ENCODE data around the gene SORCS2.

Gene SORCS2

DNA sequence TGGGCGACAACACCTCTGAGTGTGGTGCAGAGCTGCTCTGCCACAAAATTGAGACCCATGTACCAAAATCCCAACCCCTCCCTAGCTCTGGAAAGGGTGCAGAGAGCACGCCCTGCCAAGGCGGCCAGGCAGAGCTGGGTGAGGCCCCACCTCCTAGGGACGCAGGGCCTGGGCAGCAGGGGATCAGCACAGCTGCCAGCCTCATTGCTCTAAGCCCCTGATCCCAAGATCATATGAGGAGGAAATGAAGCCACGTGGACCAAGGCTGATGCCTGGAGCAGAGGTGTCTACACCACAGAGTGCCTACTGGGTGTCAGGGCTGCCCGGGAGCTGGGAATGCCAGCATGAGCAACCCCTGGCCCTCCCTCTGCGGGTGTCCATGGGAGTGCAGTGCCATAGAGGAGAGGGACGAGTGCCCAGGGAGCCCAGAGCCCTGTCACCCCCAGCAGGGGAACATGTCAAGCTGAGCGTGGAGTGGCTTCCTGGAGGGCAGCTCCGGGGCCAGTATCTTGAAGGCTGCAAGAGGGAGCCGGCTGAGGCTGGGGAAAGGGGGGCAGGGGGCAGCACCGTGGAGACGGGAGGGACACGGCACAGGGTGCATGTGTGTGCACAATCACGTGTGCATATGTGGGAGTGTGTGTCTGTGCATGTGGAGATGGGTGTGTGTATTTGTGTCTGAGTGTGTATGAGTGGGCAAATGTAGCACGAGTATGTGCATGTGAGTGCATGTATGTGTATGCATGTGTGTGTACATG lies 306.3 kb downstream of the SORCS2 start:
- H3K4me1 ChIP-seq = no peaks in the 10 kb centered on the region
- no peaks in the 10 kb centered on the region for H3K9me3 ChIP-seq
- no peak overlapping the region for H3K4me3 ChIP-seq (ENCODE audit: low read depth, low read length)
- DNase-seq = no peak
- H3K36me3 ChIP-seq = no peaks in the 10 kb centered on the region
- TF ChIP-seq, protein P1, sequence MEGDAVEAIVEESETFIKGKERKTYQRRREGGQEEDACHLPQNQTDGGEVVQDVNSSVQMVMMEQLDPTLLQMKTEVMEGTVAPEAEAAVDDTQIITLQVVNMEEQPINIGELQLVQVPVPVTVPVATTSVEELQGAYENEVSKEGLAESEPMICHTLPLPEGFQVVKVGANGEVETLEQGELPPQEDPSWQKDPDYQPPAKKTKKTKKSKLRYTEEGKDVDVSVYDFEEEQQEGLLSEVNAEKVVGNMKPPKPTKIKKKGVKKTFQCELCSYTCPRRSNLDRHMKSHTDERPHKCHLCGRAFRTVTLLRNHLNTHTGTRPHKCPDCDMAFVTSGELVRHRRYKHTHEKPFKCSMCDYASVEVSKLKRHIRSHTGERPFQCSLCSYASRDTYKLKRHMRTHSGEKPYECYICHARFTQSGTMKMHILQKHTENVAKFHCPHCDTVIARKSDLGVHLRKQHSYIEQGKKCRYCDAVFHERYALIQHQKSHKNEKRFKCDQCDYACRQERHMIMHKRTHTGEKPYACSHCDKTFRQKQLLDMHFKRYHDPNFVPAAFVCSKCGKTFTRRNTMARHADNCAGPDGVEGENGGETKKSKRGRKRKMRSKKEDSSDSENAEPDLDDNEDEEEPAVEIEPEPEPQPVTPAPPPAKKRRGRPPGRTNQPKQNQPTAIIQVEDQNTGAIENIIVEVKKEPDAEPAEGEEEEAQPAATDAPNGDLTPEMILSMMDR (IDR thresholded peaks at IDR 0.05; ENCODE audit: low read depth, low read length) = no peak
- no peaks in the 10 kb centered on the region for H3K27me3 ChIP-seq

DNA sequence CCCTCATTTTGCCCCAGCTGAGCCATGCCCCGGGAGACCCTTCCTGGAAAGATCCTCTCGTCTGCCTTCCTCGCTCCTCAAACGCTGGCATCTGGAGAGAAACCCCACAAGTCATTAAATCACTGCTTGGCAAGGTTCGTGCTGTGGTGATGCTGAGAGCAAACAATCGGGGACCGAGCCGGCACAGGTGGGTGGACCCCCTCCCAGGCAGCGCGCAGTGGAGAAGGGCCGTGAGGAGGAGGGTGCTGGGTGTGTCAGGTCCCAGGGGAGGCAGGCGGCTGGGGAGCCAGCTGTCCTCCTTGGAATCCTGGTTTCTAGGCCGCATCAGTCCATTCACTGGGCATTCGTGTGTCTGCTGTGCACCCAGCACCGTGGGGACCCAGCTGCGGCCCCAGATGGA lies 307.3 kb downstream of the SORCS2 start:
- DNase-seq = no peak
- Histone ChIP-seq H3K9me3 (no peaks in the 10 kb centered on the region), H3K36me3 (no peaks in the 10 kb centered on the region), H3K4me3 (ENCODE audit: low read depth, low read length) (no peak overlapping the region), H3K4me1 (no peaks in the 10 kb centered on the region), H3K27me3 (no peaks in the 10 kb centered on the region)
- TF ChIP-seq, protein P1 (IDR thresholded peaks at IDR 0.05; ENCODE audit: low read depth, low read length) = no peak

DNA sequence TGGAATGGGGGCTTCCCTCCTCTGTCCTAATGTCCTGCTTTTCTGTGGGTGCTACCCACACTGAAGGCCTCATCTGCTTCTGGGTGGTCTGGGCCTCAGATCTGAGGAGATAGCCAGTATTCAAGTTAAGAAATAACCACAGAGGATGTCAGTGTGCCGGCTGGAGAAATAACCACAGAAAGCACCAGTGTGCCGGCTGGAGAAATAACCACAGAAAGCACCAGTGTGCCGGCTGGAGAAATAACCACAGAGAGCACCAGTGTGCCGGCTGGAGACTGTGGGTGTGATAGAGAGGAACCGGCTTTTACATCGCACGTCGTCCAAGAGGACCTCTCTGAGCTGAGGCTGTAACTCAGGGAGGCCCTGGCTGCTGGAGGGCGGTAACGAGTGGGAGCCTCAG lies 308.1 kb downstream of the SORCS2 start:
- Histone ChIP-seq H3K27me3 (no peaks in the 10 kb centered on the region), H3K36me3 (no peaks in the 10 kb centered on the region), H3K4me1 (no peaks in the 10 kb centered on the region), H3K4me3 (ENCODE audit: low read depth, low read length) (no peak overlapping the region), H3K9me3 (no peaks in the 10 kb centered on the region)
- DNase-seq = no peak
- TF ChIP-seq, protein P1 (IDR thresholded peaks at IDR 0.05; ENCODE audit: low read depth, low read length) = no peak

DNA sequence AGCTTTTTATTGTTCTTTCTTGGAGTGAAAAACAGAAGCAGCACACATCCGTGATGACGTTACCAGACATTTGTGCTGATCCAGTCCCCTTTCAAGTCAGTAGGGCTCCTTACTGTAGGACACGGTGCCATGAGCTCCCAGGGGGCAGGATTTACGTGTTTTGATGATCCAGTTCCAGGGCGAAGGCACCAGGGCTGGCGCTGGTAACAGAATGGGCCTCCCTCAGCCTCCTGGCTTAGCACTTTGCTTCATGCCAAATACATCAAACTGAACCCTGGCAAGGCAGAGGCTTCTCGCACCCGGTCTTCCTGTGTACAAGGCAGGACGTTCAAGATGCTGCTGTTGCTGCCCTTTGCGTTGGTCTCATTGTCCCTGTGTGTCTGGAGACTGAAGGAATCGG lies 309.0 kb downstream of the SORCS2 start:
- H3K36me3 ChIP-seq = no peaks in the 10 kb centered on the region
- no peaks in the 10 kb centered on the region for H3K4me1 ChIP-seq
- TF ChIP-seq, protein P1 (IDR thresholded peaks at IDR 0.05; ENCODE audit: low read depth, low read length) = no peak
- H3K9me3 ChIP-seq = no peaks in the 10 kb centered on the region
- no peak for DNase-seq
- no peaks in the 10 kb centered on the region for H3K27me3 ChIP-seq
- H3K4me3 ChIP-seq (ENCODE audit: low read depth, low read length) = no peak overlapping the region

DNA sequence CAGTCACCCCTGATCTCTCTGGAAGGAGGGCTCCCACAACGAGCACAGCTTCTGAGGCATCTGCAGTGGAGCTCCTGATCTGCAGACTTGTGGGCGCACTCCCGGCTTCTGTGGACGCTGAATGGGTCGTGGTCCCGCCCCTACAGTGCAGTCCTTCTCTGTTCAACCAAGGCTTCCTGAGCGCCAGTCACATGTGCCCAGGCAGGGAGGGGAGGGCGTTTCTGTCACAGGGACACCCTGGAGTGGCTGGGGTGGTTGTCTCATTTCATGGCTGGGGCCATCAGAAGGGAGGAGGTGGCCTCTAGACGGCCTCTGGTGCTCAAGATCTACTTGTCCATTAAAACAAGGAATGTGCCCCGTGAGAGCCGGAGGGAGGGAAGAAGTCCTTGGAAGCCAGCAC lies 309.5 kb downstream of the SORCS2 start:
- TF ChIP-seq, protein P1 (IDR thresholded peaks at IDR 0.05; ENCODE audit: low read depth, low read length) = no peak
- DNase-seq = no peak
- no peak overlapping the region for H3K4me3 ChIP-seq (ENCODE audit: low read depth, low read length)
- no peaks in the 10 kb centered on the region for H3K36me3 ChIP-seq
- H3K9me3 ChIP-seq = no peaks in the 10 kb centered on the region
- H3K4me1 ChIP-seq = no peaks in the 10 kb centered on the region
- H3K27me3 ChIP-seq = no peaks in the 10 kb centered on the region

DNA sequence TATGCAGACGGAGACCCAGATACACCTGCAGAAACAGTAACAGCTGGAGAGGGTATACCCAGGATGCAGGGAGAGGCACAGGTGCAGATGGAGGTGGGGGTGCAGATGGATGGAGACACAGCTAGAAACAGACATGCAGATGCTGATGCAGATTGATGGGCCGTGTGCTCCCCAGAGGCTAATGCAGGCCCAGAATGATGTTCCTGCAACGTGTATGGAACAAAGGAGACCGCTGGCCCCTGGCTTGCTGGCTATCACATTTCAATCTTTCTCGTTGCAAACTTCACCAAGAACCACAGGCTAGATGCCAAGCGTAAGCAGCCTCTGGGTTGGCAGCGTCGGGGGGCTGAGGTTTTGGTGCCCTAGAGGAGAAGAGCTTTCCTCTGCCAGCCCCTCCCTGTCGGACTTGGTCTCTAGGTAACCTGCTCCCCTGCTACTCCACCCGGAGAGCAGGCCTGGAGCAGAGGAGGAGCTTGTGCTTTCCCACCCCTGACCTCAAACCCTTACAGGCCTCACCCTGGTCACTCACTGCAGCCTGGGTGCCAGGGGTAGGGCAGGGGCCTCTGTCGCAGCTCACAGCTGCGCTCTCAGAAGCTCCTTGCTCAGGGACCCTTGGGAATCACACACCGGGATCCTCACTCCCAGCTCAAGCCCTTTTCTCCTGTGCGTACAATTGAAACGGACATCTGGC lies 311.4 kb downstream of the SORCS2 start:
- TF ChIP-seq, protein P1 (IDR thresholded peaks at IDR 0.05; ENCODE audit: low read depth, low read length) = no peak
- no peaks in the 10 kb centered on the region for H3K4me1 ChIP-seq
- H3K9me3 ChIP-seq = no peaks in the 10 kb centered on the region
- no peak overlapping the region for H3K4me3 ChIP-seq (ENCODE audit: low read depth, low read length)
- no peaks in the 10 kb centered on the region for H3K27me3 ChIP-seq
- no peaks in the 10 kb centered on the region for H3K36me3 ChIP-seq
- DNase-seq = no peak

All from BE2C (cell line).